ENCODE measurements around the gene NANS.
"Not testable (repeated sequence)": the region's sequence is repeated elsewhere in the genome, so short reads cannot be mapped to it uniquely, and the experiment has no call there.

The NANS gene

DNA sequence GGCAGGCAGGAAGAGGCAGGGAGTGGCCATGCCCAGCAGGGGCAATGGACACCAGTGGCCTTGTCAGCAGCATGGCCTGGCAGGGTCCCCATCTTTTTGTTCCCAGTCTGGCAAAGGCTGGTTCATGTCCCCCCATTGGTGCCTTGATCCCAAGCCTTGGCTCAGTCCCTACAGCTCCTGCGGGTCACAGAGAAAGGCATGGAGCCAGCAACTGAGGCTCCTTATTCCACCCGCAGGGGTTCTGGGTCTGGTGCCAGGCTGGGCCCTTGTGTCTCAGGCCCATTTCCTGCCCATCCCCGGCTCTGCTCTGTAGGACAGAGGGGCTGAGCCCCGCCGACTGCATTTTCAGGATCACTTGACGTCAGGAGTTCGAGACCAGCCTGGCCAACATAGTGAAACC lies 48.5 kb downstream of the NANS start:
- Mint-ChIP-seq H3K27me3 (no peaks in the 10 kb centered on the region), H3K27ac (peak overlapping the region; percentile 98), H3K9me3 (no peaks in the 10 kb centered on the region), H3K4me1 (peaks cover 96% of the 10 kb centered on the region), H3K36me3 (peaks cover 62% of the 10 kb centered on the region), H3K4me3 (no peak overlapping the region)
- DNase-seq = no peak
- CTCF ChIA-PET = interaction anchor here (1.2 to 2.3 kb wide), 2 partner anchors 13 to 14 kb away, joined by 5 to 9 read pairs; partner anchors contain the start of gene TRIM14

DNA sequence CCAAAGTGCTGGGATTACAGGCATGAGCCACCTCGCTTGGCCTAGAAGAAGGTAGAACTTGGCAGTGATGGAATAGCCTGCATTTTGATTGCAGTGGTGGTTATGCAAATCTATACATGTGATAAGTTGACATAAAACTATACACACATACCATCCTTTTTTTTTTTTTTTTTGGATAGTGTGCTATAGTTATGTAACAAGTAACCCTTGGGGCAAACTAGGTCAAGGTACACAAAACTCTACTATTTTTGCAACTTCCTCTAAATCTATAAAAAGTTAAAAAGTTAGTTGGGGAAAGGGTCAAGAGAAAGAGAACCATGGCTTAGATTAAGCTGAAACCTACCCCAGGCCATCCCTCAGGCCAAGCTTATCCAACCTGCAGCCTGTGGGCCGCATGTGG lies 51.4 kb downstream of the NANS start:
- Mint-ChIP-seq H3K36me3 (peaks cover 72% of the 10 kb centered on the region), H3K27ac (peak overlapping the region; percentile 99), H3K4me3 (no peak overlapping the region), H3K27me3 (no peaks in the 10 kb centered on the region), H3K9me3 (no peaks in the 10 kb centered on the region), H3K4me1 (peaks cover 94% of the 10 kb centered on the region)
- peak; percentile 20 for DNase-seq
- CTCF ChIA-PET = interaction anchor here (2.3 kb wide), 1 partner anchor 10 kb away, joined by 10 read pairs; the partner anchor contains the start of gene TRIM14

DNA sequence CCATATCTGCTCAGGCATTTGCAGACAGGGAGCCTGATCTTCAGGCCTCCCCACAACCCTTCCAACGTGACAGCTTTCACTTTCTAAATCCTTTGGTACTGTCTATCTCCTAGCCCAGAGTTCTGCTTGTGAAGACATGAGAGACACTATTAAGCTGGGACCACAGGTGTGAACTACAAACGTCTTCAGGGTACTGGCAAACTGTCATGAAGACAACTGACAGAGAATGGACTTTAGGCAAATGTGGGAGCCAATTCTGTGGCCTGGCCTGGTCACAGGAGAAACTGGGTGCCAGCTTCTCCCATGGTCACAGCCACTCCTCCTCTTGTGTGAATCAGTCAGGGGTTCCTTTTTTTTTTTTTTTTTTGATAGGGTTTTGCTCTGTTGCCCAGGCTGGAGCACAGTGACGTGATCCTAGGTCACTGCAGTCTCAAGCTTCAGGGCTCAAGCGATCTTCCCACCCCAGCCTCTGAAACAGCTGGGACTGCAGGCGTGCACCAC lies 52.0 kb downstream of the NANS start:
- H3K9me3 Mint-ChIP-seq = no peaks in the 10 kb centered on the region
- peaks cover 75% of the 10 kb centered on the region for H3K36me3 Mint-ChIP-seq
- DNase-seq = peak; percentile 63
- CTCF ChIA-PET = interaction anchor here (2.3 kb wide), 1 partner anchor 10 kb away, joined by 10 read pairs; the partner anchor contains the start of gene TRIM14
- H3K27me3 Mint-ChIP-seq = no peaks in the 10 kb centered on the region
- H3K4me3 Mint-ChIP-seq = peak overlapping the region; percentile 48
- H3K27ac Mint-ChIP-seq = peak overlapping the region; percentile 99
- peaks cover 96% of the 10 kb centered on the region for H3K4me1 Mint-ChIP-seq

DNA sequence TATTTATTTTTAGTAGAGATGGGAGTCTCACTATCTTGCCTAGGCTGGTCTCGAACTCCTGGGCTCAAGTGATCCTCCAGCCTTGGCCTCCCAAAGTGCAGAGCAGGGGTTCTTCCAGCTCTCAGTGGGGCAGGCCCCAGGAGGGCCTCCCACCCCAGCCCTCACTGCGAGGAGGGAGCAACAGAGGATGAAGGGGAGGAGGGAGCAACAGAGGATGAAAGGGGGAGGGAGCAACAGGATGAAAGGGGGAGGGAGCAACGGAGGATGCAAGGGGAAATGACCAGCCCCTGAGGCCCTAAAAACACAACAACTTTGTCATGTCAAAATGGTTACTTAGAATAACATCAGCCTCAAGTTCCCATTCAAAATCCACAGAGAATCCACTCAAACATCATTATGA lies 52.5 kb downstream of the NANS start:
- no peaks in the 10 kb centered on the region for H3K9me3 Mint-ChIP-seq
- peak overlapping the region; percentile 99 for H3K27ac Mint-ChIP-seq
- DNase-seq = peak; percentile 50
- peaks cover 72% of the 10 kb centered on the region for H3K36me3 Mint-ChIP-seq
- H3K4me3 Mint-ChIP-seq = no peak overlapping the region
- no peaks in the 10 kb centered on the region for H3K27me3 Mint-ChIP-seq
- peaks cover 94% of the 10 kb centered on the region for H3K4me1 Mint-ChIP-seq
- CTCF ChIA-PET = interaction anchor here (0.6 to 2.3 kb wide), 3 partner anchors 9 to 96 kb away, joined by 3 to 10 read pairs (median 4); partner anchors contain the start of gene TRIM14

DNA sequence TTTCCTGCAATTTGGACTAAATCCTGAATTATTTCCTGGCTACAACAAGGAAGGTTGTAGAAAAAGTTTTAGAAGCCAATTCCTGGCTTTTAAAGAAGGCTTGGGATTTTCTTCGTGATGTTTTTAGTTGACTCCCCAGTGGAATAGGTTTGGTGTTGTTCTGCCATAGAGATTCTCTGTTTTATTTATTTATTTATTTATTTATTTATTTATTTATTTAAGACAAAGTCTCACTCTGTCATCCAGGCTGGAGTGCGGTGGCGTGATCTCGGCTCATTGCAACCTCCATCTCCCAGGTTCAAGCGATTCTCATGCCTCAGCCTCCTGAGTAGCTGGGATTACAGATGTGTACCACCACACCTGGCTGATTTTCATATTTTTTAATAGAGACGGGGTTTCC lies 60.6 kb downstream of the NANS start:
- DNase-seq = not testable (repeated sequence)

DNA sequence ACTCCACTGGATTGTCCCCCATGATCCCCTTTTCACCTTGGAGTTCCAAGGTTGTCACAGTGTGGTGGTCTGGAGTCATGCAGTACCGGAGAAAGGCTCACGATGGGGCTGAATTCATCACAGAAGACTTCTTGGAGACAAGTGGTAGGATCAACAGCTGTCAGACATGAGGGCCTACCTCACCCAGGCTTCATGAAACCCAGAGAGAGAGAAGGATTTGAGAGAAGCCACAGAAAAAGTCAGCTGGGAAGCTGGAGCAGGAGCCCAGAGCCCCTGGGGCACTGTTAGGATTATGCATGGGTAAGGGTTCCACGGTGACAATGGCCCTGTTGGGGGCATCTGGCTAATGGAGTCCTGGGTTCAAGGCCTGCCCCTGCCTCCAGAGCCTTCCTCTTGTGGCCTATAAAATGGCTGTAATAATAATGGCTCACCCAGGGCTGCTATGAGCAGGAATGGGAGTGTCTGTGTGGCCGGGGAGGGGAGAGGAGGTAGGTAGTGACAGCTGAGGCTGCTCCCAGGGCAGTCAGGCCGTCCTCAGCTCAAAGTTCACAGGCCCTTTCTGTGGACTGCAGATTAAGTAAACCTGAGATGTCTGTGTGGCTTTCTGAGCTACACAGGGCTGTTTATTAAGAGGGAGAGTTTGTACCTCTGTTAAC lies 61.6 kb downstream of the NANS start:
- Mint-ChIP-seq H3K9me3 (no peaks in the 10 kb centered on the region), H3K4me1 (peaks cover 67% of the 10 kb centered on the region), H3K36me3 (peaks cover 26% of the 10 kb centered on the region), H3K4me3 (peak overlapping the region; percentile 88), H3K27ac (peak overlapping the region; percentile 99), H3K27me3 (no peaks in the 10 kb centered on the region)
- CTCF ChIA-PET = interaction anchor here (0.6 to 5.3 kb wide), 18 partner anchors 9 to 196 kb away, joined by 3 to 24 read pairs (median 6); partner anchors contain the start of genes CORO2A, TBC1D2 and TRMO
- DNase-seq = peak; percentile 71

More for the DNA sequence above, 60.6 kb downstream of the NANS start:
- not testable (repeated sequence) for H3K27me3 Mint-ChIP-seq, H3K9me3 Mint-ChIP-seq
- CTCF ChIA-PET = interaction anchor here (0.7 to 5.3 kb wide), 5 partner anchors 13 to 131 kb away, joined by 3 to 24 read pairs (median 9); partner anchors contain the start of gene CORO2A
- Mint-ChIP-seq H3K27ac (peak overlapping the region; percentile 42), H3K4me3 (peak overlapping the region; percentile 88), H3K36me3 (peaks cover 28% of the 10 kb centered on the region), H3K4me1 (peaks cover 73% of the 10 kb centered on the region)

DNA sequence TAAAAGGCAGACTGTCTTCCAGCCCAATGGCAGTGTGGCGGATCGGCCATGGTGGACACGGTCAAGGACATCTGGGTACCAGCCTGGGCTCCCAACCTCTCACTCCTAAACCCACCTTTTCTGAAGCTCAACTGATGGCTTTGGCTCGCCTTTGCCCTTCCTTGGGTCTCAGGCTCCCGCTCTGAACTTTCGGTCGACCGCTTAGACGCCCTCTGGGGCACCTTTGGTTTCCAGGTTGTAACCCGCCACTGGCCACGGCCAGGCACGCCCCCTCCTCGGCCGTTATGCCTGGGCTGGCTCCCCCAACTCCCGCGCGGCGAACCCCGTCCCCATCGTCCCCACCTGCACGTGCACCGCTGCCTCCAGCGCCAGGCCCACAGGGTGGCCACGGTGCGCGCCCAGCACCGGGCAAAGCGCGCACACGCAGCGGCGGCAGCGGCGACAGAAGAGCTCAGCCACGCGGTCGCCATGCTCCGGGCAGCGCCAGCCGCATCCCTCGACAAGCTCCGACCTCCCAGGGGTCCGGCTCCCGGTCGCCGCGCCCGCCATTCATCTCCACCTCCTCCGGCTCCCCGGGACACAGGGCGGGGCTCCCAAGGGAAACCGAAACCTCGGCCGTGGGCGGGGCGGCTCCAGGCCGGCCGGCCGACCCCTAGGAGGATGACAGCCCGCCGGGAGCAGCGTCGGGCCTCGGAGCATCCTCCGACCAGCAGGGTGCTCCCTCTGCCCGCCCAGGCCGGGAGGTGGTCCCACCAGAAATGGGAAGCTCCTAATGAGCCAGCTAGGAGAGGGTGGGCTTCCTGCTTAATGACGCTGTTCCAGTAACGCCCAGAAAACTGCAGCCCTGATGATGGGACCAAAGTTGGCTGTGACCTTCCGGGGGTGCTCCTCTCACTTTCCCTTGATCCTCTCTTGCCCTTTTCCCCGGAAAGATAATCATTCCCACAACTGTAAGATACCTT lies 62.4 kb downstream of the NANS start, which contains the start of gene TRIM14:
TRIM14 (minus strand) TSS at position 583 of the 962 bp plus-strand sequence; CDS start at position 549, 34 bp downstream.
- Mint-ChIP-seq H3K9me3 (no peaks in the 10 kb centered on the region), H3K27me3 (no peaks in the 10 kb centered on the region), H3K36me3 (peaks cover 21% of the 10 kb centered on the region), H3K4me3 (peak within 1 kb of the TSS; percentile 88), H3K27ac (peak within 1 kb of the TSS; percentile 99), H3K4me1 (peaks cover 60% of the 10 kb centered on the region)
- CTCF ChIA-PET = interaction anchor here (0.6 to 5.3 kb wide), 20 partner anchors 10 to 196 kb away, joined by 3 to 24 read pairs (median 5); partner anchors contain the start of genes CORO2A, TBC1D2 and TRMO
- peak; percentile 82 for DNase-seq

DNA sequence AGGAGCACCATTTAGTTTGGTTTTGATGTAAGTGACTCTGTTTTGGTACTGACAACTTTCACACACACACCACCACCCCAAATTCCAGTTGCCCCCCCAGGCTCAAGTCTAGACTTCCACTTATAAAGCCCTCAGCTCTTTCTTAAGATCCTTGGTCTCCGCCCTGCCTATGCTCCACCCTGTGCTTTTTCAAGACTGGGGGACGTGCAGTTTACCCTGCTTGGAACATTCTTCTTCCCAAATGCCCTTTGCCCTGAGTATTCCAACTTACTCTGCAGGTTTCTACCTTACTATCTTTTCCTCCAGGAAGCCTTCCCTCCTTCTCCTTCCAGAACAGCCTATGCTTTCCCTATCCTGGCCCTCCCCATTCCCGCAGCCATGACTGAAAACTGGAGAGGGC lies 63.9 kb downstream of the NANS start:
- CTCF ChIA-PET = interaction anchor here (2.5 to 5.3 kb wide), 2 partner anchors 19 to 143 kb away, joined by 8 to 24 read pairs; no protein-coding TSS in a partner anchor
- peak overlapping the region; percentile 88 for H3K27ac Mint-ChIP-seq
- H3K4me3 Mint-ChIP-seq = peak overlapping the region; percentile 88
- no peaks in the 10 kb centered on the region for H3K27me3 Mint-ChIP-seq
- no peak for DNase-seq
- peaks cover 51% of the 10 kb centered on the region for H3K4me1 Mint-ChIP-seq
- peaks cover 27% of the 10 kb centered on the region for H3K36me3 Mint-ChIP-seq
- H3K9me3 Mint-ChIP-seq = no peaks in the 10 kb centered on the region

DNA sequence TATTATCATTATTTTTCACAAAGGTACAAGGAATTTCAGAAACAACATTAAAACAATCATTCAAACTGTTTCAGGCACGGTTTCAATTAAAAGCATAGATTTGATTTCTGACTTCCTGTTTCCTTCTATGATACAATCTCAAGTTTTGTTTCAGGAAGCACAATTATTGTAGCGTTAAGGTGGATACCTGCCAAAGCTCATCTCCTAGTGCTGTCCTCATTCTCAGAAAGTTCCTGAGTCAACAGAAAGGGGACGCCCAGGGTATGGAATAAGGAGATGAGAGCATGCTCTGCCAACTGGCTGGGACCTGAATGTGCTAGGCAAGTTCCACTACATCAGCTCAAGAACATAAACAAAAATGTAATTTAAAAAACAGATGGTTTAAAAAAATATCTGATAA lies 64.5 kb downstream of the NANS start:
- H3K36me3 Mint-ChIP-seq = peaks cover 23% of the 10 kb centered on the region
- H3K27me3 Mint-ChIP-seq = no peaks in the 10 kb centered on the region
- H3K4me1 Mint-ChIP-seq = peaks cover 51% of the 10 kb centered on the region
- DNase-seq = no peak
- H3K9me3 Mint-ChIP-seq = no peaks in the 10 kb centered on the region
- peak overlapping the region; percentile 88 for H3K27ac Mint-ChIP-seq
- H3K4me3 Mint-ChIP-seq = no peak overlapping the region
- CTCF ChIA-PET = interaction anchor here (2.5 to 5.3 kb wide), 2 partner anchors 19 to 142 kb away, joined by 8 to 24 read pairs; no protein-coding TSS in a partner anchor

DNA sequence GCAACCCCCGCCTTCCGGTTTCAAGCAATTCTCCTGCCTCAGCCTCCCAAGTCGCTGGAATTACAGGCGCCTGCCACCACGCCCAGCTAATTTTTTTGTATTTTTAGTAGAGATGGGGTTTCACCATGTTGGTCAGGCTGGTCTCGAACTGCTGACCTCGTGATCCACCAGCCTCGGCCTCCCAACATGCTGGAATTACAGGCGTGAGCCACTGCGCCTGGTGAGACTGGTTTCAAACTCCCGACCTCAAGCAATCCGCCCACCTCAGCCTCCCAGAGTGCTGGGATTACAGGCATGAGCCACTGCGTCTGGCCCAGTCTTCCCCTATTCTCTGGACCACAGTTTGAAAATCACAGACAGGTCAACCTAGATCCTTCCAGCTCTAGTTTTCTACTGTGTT lies 67.6 kb downstream of the NANS start:
- H3K27ac Mint-ChIP-seq, H3K27me3 Mint-ChIP-seq, H3K4me3 Mint-ChIP-seq, H3K9me3 Mint-ChIP-seq, DNase-seq: not testable (repeated sequence)
- Mint-ChIP-seq H3K36me3 (peaks cover 17% of the 10 kb centered on the region), H3K4me1 (peaks cover 32% of the 10 kb centered on the region)
- CTCF ChIA-PET = interaction anchor here (0.6 kb wide), 1 partner anchor 140 kb away, joined by 4 read pairs; no protein-coding TSS in a partner anchor

DNA sequence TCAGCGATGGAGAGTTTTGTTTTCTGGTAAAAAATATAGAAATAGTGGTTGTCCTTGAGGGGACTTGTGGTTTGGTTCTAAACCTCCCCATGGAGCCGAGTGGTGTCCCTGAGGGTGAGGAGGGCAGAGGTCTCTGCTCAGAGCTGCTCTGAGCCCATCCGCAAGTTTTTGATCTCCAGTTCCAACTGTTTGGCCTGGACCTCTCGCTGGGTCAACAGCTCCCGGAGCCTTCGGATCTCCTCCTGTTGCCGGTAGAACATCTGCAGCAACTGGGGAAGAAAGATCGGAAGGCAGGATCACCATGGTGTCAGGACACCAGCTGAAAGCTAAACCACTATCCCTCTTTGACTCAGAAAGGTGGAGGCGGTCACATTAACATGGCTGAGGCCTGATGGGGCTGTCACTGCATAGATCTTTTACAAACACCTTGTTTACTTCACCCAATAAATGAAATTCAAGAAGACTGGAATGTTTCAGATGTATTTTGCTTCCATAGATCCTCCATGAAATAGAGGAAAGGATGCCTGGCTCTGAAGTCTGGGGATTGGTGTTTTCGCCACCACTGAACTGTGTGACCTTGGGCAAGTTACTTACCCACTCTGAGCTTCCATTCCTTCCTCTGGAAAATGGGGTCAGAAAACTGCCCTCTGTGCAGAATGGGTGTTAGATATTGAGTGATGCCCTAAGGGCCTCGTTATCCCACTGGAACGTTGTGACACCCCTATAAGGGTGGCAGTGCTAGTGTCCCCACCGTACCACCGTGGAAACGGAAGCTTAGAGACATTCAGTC lies 68.3 kb downstream of the NANS start:
- CTCF ChIA-PET = interaction anchor here (0.6 kb wide), 1 partner anchor 140 kb away, joined by 4 read pairs; no protein-coding TSS in a partner anchor
- Mint-ChIP-seq H3K36me3 (peaks cover 16% of the 10 kb centered on the region), H3K4me3 (no peak overlapping the region), H3K27ac (no peak overlapping the region), H3K27me3 (no peaks in the 10 kb centered on the region), H3K4me1 (peaks cover 33% of the 10 kb centered on the region), H3K9me3 (no peaks in the 10 kb centered on the region)
- DNase-seq = no peak

DNA sequence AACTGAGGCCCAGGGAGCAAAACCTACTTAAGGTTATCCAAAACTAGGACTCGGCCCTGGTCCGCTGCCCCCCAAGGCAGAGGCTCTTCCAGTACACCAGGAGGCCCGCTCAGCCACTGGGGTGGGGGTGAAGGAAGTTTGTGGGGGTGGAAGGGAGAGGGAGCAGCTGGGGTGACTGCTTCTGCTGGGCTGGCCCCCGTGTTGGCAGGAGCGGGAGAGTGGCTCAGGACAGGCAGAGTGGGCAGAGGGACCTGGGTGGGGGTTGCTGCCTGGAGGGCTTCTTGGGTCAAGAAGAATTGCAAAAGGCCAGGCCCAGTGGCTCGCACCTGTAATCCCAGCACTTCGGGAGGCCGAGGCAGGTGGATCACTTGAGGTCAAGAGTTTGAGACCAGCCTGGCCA lies 70.7 kb downstream of the NANS start:
- H3K9me3 Mint-ChIP-seq = no peaks in the 10 kb centered on the region
- H3K27ac Mint-ChIP-seq = no peak overlapping the region
- no peak for DNase-seq
- peaks cover 10% of the 10 kb centered on the region for H3K4me1 Mint-ChIP-seq
- CTCF ChIA-PET = no interaction called here
- H3K4me3 Mint-ChIP-seq = no peak overlapping the region
- H3K36me3 Mint-ChIP-seq = peaks cover 16% of the 10 kb centered on the region
- no peaks in the 10 kb centered on the region for H3K27me3 Mint-ChIP-seq

DNA sequence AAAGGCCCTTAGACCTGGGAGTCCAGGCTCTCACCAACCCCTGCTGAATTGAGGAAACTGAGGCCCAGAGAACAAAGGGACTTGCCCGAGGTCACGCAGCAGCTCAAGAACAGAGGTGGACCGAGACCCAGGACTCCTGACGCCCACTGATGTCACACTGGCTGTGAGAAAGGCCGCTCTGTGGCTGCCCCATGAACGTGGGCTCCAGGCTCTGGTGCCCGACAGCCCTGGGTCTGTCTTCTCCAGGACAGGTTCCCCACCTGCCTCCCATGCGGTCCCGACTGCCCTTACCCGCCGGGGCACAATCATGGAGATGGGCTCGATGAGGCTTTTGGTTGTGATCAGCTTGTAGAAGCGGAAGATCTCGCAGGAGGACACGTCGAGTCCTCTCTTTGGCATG lies 71.8 kb downstream of the NANS start:
- no peaks in the 10 kb centered on the region for H3K9me3 Mint-ChIP-seq
- no peaks in the 10 kb centered on the region for H3K27me3 Mint-ChIP-seq
- H3K36me3 Mint-ChIP-seq = peaks cover 16% of the 10 kb centered on the region
- H3K4me1 Mint-ChIP-seq = peaks cover 8% of the 10 kb centered on the region
- CTCF ChIA-PET = interaction anchor here (0.8 kb wide), 1 partner anchor 9 kb away, joined by 3 read pairs; the partner anchor contains the start of gene TRIM14
- H3K27ac Mint-ChIP-seq = no peak overlapping the region
- DNase-seq = no peak
- H3K4me3 Mint-ChIP-seq = no peak overlapping the region
